HG03066 (cell line): ENCODE data around the gene LRRC74B.
"Not testable (repeated sequence)": the region's sequence is repeated elsewhere in the genome, so short reads cannot be mapped to it uniquely, and the experiment has no call there.

Experiments
- ATAC-seq: cut with Tn5 transposase; IDR thresholded peaks from one replicate; pipeline ENCODE4 v1.9.1; 2021; ENCODE audit warnings: low read depth; ENCODE audit not compliant: unreplicated experiment

Gene LRRC74B

GRCh38 chr22:21030621-21031544, 14.9 kb upstream of the LRRC74B start:
- ATAC-seq, result no peak

- no peak for ATAC-seq
Observed at GRCh38 chr22:21031545-21032036, 14.2 kb upstream of the LRRC74B start.

- no peak for ATAC-seq
Observed at GRCh38 chr22:21032037-21032867, 13.5 kb upstream of the LRRC74B start, which contains the start of gene SLC7A4. Gene SLC7A4, minus strand, starts transcription at chr22:21032561. Its CDS starts 749 bp downstream, at chr22:21031812.

- no peak for ATAC-seq
Observed at GRCh38 chr22:21032868-21033688, 12.7 kb upstream of the LRRC74B start.

GRCh38 chr22:21033895-21034294, 11.9 kb upstream of the LRRC74B start:
- no peak for ATAC-seq

GRCh38 chr22:21034989-21035388, 10.8 kb upstream of the LRRC74B start:
- ATAC-seq, result no peak

- ATAC-seq, result no peak
Observed at GRCh38 chr22:21038405-21038804, 7.3 kb upstream of the LRRC74B start.

GRCh38 chr22:21039158-21039557, 6.6 kb upstream of the LRRC74B start:
- ATAC-seq, result not testable (repeated sequence)

GRCh38 chr22:21041937-21042336, 3.8 kb upstream of the LRRC74B start:
- no peak for ATAC-seq

GRCh38 chr22:21042978-21043859, 2.5 kb upstream of the LRRC74B start:
- no peak for ATAC-seq

- ATAC-seq, result no peak
Observed at GRCh38 chr22:21043860-21044535, 1.7 kb upstream of the LRRC74B start.

- no peak for ATAC-seq
Observed at GRCh38 chr22:21044931-21045584, 688 bp upstream of the LRRC74B start.

- no peak for ATAC-seq
Observed at GRCh38 chr22:21047035-21047661, 1.4 kb downstream of the LRRC74B start.

- no peak for ATAC-seq
Observed at GRCh38 chr22:21047730-21048129, 2.0 kb downstream of the LRRC74B start.

GRCh38 chr22:21048448-21048847, 2.7 kb downstream of the LRRC74B start:
- ATAC-seq, result not testable (repeated sequence)

- ATAC-seq, result not testable (repeated sequence)
Observed at GRCh38 chr22:21048965-21049364, 3.2 kb downstream of the LRRC74B start.

- ATAC-seq, result no peak
Observed at GRCh38 chr22:21051145-21051830, 5.5 kb downstream of the LRRC74B start.
